Measurements from ENCODE around the gene DYDC2.
"Not testable (repeated sequence)": the region's sequence is repeated elsewhere in the genome, so short reads cannot be mapped to it uniquely, and the experiment has no call there.

DYDC2 gene

GRCh38 chr10:80415734-80416478, 59.3 kb downstream of the DYDC2 start:
- DNase-seq = no peak

- no peak for DNase-seq
Observed at GRCh38 chr10:80416479-80417098, 60.0 kb downstream of the DYDC2 start.

- not testable (repeated sequence) for DNase-seq
Observed at GRCh38 chr10:80417256-80417655, 60.7 kb downstream of the DYDC2 start.

Measured in CD4-positive, alpha-beta T cell treated with Interleukin-10 for 1 hour (primary cell).